IMR-90 (cell line): ENCODE data around the gene CYB5R4. TPM values are rescaled to one million over a fixed set of nuclear protein-coding genes. Genes with fewer than 3 reads are reported as not detected.

ENCODE experiments used
- ATAC-seq: fragments of 200-7000 bp; cut with Tn5 transposase; 2 replicates; pipeline ENCODE4 v1.9.1; 2020; ENCODE audit warnings: low read depth, mild to moderate bottlenecking, moderate library complexity
- BruUV-seq: library from RNA; stranded (reverse); fragments of 400-500 nt; replicated peaks from 2 replicates; lab custom pipeline; 2021; lab: Mats Ljungman, UMichigan
- CTCF ChIA-PET: fragments of 300-600 bp; formaldehyde crosslinking; extraction: SDS; loops from one replicate; lab custom pipeline; 2021; ENCODE audit warnings: antibody characterized with exemption; lab: Yijun Ruan, JAX
- POLR2A ChIA-PET: fragments of 300-600 bp; sonication (Branson Sonifier 250); formaldehyde crosslinking; loops from one replicate; lab custom pipeline; 2022; ENCODE audit warnings: antibody characterized with exemption; ENCODE audit not compliant: unreplicated experiment; lab: Charles Lee
- DNase-seq: peaks from one replicate; pipeline ENCODE4 v3.0.0; 2013
- H2AFZ ChIP-seq: replicated peaks from 2 replicates; pipeline ENCODE3; 2013; ENCODE audit warnings: low read length, mild to moderate bottlenecking; ENCODE audit not compliant: poor library complexity
- H2AK5ac ChIP-seq: 2 replicates; pipeline ENCODE4 v1.6.1; 2013; ENCODE audit warnings: low read depth, low read length, inconsistent platforms
- H2AK9ac ChIP-seq: replicated peaks from 2 replicates; pipeline ENCODE3; 2013; ENCODE audit warnings: mild to moderate bottlenecking, low read depth, low read length, moderate library complexity; ENCODE audit not compliant: poor library complexity
- H2BK120ac ChIP-seq: 2 replicates; pipeline ENCODE4 v1.6.1; 2013; ENCODE audit warnings: low read depth, low read length, inconsistent platforms
- H2BK15ac ChIP-seq: 3 replicates; pipeline ENCODE4 v1.6.1; 2013; ENCODE audit warnings: low read depth, low read length, inconsistent platforms
- H2BK20ac ChIP-seq: 2 replicates; pipeline ENCODE4 v1.6.1; 2013; ENCODE audit warnings: low read depth, mild to moderate bottlenecking, inconsistent platforms, low read length, moderate library complexity
- H2BK5ac ChIP-seq: 2 replicates; pipeline ENCODE4 v1.6.1; 2013; ENCODE audit warnings: mild to moderate bottlenecking, low read depth, low read length, inconsistent platforms; ENCODE audit not compliant: poor library complexity, severe bottlenecking
- H3K14ac ChIP-seq: replicated peaks from 2 replicates; pipeline ENCODE4 v1.6.1; 2013; ENCODE audit warnings: low read depth, low read length, inconsistent platforms
- H3K18ac ChIP-seq: 2 replicates; pipeline ENCODE4 v1.6.1; 2013; ENCODE audit warnings: low read depth, low read length, control low read depth
- H3K23ac ChIP-seq: 2 replicates; pipeline ENCODE4 v1.6.1; 2013; ENCODE audit warnings: low read depth, low read length, inconsistent platforms
- H3K27ac ChIP-seq: 2 replicates; pipeline ENCODE4 v1.5.1; 2013; ENCODE audit warnings: mild to moderate bottlenecking, control low read depth, low read length; ENCODE audit not compliant: insufficient read depth
- H3K27me3 ChIP-seq: 2 replicates; pipeline ENCODE4 v1.6.1; 2013; ENCODE audit warnings: low read length; ENCODE audit not compliant: control insufficient read depth, insufficient read depth
- H3K36me3 ChIP-seq: 2 replicates; pipeline ENCODE4 v1.6.1; 2013; ENCODE audit warnings: low read length, mixed read lengths; ENCODE audit not compliant: control insufficient read depth, insufficient read depth
- H3K4ac ChIP-seq: 2 replicates; pipeline ENCODE4 v1.6.1; 2013; ENCODE audit warnings: low read depth, low read length, inconsistent platforms
- H3K4me1 ChIP-seq: 2 replicates; pipeline ENCODE4 v1.6.1; 2013; ENCODE audit warnings: low read length, mixed read lengths; ENCODE audit not compliant: control insufficient read depth, insufficient read depth
- H3K4me2 ChIP-seq: 2 replicates; pipeline ENCODE4 v1.6.1; 2013; ENCODE audit warnings: low read depth, mild to moderate bottlenecking, control low read depth, low read length, moderate library complexity
- H3K4me3 ChIP-seq: 2 replicates; pipeline ENCODE4 v1.5.1; 2013; ENCODE audit warnings: low read depth, mild to moderate bottlenecking, control low read depth, low read length, moderate library complexity; ENCODE audit not compliant: insufficient read depth
- H3K56ac ChIP-seq: 2 replicates; pipeline ENCODE4 v1.6.1; 2013; ENCODE audit warnings: low read length, inconsistent platforms; ENCODE audit not compliant: insufficient read depth; ENCODE audit errors: extremely low read depth
- H3K79me1 ChIP-seq, 2 experiments: 2 replicates each; pipeline ENCODE4 v1.6.1; 2013; ENCODE audit warnings: low read length in 2 of 2, inconsistent platforms in 1 of 2, low read depth in 1 of 2
- H3K9ac ChIP-seq: 2 replicates; pipeline ENCODE4 v1.6.1; 2013; ENCODE audit warnings: low read depth, low read length, control low read depth
- H3K9me1 ChIP-seq: 2 replicates; pipeline ENCODE4 v1.6.1; 2013; ENCODE audit warnings: low read length, inconsistent platforms; ENCODE audit not compliant: insufficient read depth
- H3K9me3 ChIP-seq: 2 replicates; pipeline ENCODE4 v1.6.1; 2013; ENCODE audit warnings: low read length; ENCODE audit not compliant: control insufficient read depth, insufficient read depth
- H4K20me1 ChIP-seq: 2 replicates; pipeline ENCODE4 v1.6.1; 2013; ENCODE audit warnings: low read length, inconsistent platforms; ENCODE audit not compliant: insufficient read depth
- H4K5ac ChIP-seq: 2 replicates; pipeline ENCODE4 v1.6.1; 2013; ENCODE audit warnings: mild to moderate bottlenecking, low read depth, low read length, control low read depth
- H4K8ac ChIP-seq, 2 experiments: 2 replicates each; pipeline ENCODE4 v1.6.1; 2013; ENCODE audit warnings: low read depth in 2 of 2, low read length in 2 of 2, control low read depth in 1 of 2, inconsistent platforms in 1 of 2
- H4K91ac ChIP-seq: 2 replicates; pipeline ENCODE4 v1.6.1; 2013; ENCODE audit warnings: low read depth, low read length, inconsistent platforms; ENCODE audit not compliant: insufficient read depth
- CEBPB ChIP-seq: IDR thresholded peaks from 2 replicates; pipeline ENCODE4 v1.6.1; 2012; ENCODE audit warnings: low read depth, low read length, improper control_type of control experiment
- RFX5 ChIP-seq: IDR thresholded peaks from 2 replicates; pipeline ENCODE4 v1.8.0; 2012; ENCODE audit warnings: low read depth, mild to moderate bottlenecking, low read length, moderate library complexity
- WGBS, 2 experiments: methylation state at CpG; one replicate each; pipeline versions ENCODE4 v1.1.5 to v1.1.7; 2013; ENCODE audit warnings: missing lambda C conversion rate in 2 of 2; ENCODE audit not compliant: insufficient read length in 1 of 2; ENCODE audit errors: extremely low coverage in 2 of 2; 5-methylcytosine and 5-hydroxymethylcytosine counted together
- dilution Hi-C: fragments of 300-500 bp; cut with HindIII; formaldehyde crosslinking; loops from one replicate; pipeline ENCODE4 v1.14.3; 2018; ENCODE audit warnings: low sequenced_read_pairs; ENCODE audit not compliant: unreplicated experiment
- in situ Hi-C: fragments of 300-500 bp; cut with MboI; formaldehyde crosslinking; loops from 3 replicates; pipeline ENCODE4 v1.14.3; 2019; ENCODE audit warnings: low sequenced_read_pairs, inconsistent platforms, mixed read lengths
- intact Hi-C: fragments of 100-400 bp; cut with micrococcal nuclease; formaldehyde crosslinking; loops from 2 replicates; pipeline ENCODE4 v1.10.0; 2022
- polyA plus RNA-seq, 3 experiments: library from polyadenylated mRNA; depleted of rRNA; stranded (reverse); fragments of >200 nt; gene quantifications; 2 replicates each; pipeline ENCODE4 v1.2.3, GENCODE V29; 2012; ENCODE audit warnings: low replicate concordance in 1 of 3
- total RNA-seq: library from RNA; depleted of rRNA; stranded (reverse); fragments of >200 nt; gene quantifications from 2 replicates; pipeline ENCODE4 v1.2.3, GENCODE V29; 2012

The CYB5R4 gene
- total and polyA plus RNA-seq, 2 of the 4 experiments (the other 2 are of a cell fraction): 3.2 to 6.1 TPM

DNA sequence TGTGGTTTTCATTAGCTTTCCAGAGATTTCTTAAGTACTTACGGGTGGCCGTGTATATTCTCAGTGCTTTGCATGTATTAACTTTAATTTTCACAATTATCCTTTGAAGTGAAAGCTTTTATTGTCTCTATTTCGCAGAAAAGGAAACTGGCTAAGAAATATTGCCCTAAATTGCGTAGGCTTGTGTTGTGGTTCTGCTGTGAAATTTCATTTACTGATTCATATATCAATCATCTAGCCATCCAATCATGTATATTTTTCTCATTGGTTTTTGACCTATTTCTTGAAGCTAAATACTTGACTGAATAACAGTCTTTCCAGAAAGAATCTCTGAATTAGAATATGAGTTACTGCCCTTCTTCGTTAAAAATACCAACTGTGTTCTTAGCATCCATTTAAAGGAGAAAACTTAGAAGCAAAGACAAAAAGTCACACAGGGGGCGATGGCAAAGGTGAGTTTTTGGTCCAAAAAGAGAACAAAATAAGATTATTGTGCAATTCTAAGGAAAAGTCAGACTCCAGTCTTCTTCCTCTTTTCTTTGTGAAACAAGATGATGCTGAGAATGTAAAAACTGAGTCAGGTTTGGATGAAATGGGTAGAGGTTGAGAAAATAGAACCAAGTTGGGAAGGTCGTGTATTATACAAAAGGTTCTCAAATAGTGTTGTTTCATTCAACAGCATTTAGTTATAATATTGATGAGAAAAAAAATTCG, 1.4 kb downstream of the CYB5R4 start:
- ATAC-seq: no peak
- no peak overlapping the region for H4K5ac ChIP-seq
- TF ChIP-seq RFX5 (no peak), CEBPB (peak; percentile 61)
- H3K9me1 ChIP-seq: peaks cover 2% of the 10 kb centered on the region; the same call in 1 of the 2 replicates
- no peak overlapping the region for H2BK5ac ChIP-seq
- dilution Hi-C loops: no loop called here
- no peak overlapping the region for H3K4ac ChIP-seq
- 0 out of 2 replicates have a peak, but pooled peaks cover 4% of the 10 kb centered on the region for H3K36me3 ChIP-seq
- CTCF ChIA-PET: no interaction called here
- in situ Hi-C loops: no loop called here
- H2BK20ac ChIP-seq: no peak overlapping the region
- H3K4me1 ChIP-seq: peaks cover 7% of the 10 kb centered on the region
- H2AK5ac ChIP-seq: no peak overlapping the region
- no peaks in the 10 kb centered on the region for H3K9me3 ChIP-seq
- H3K27me3 ChIP-seq: no peaks in the 10 kb centered on the region
- intact Hi-C loops: no loop called here
- peak overlapping the region; percentile 96 for H3K4me2 ChIP-seq
- no peak overlapping the region for H4K91ac ChIP-seq
- H3K9ac ChIP-seq: no peak overlapping the region
- BruUV-seq: no TSS peak
- H2BK120ac ChIP-seq: no peak overlapping the region
- WGBS, 2 experiments: 100% methylated on average over 1 of the region's 8 CpGs; no CpG with 5 or more reads in 1 of the 2 experiments
- H3K23ac ChIP-seq: 0 out of 2 replicates have a peak overlapping the region, but pooled peaks have one; percentile 16
- H3K27ac ChIP-seq: no peak overlapping the region
- H3K4me3 ChIP-seq: no peak overlapping the region
- POLR2A ChIA-PET: no interaction called here
- H4K20me1 ChIP-seq: peaks cover 10% of the 10 kb centered on the region; the same call in 1 of the 2 replicates
- H3K56ac ChIP-seq: no peak overlapping the region
- H2BK15ac ChIP-seq: no peak overlapping the region
- DNase-seq: no peak
- H4K8ac ChIP-seq: no peak overlapping the region
- no peak overlapping the region for H2AFZ ChIP-seq
- no peak overlapping the region for H3K18ac ChIP-seq
- H3K14ac ChIP-seq: no peak overlapping the region
- H3K79me1 ChIP-seq: peaks cover 23 to 38% of the 10 kb centered on the region in 2 experiments
- H2AK9ac ChIP-seq: no peak overlapping the region
